ENCODE data around the gene AGAP1. TPM values are rescaled to one million over a fixed set of nuclear protein-coding genes. Genes with fewer than 3 reads are reported as not detected.

Gene AGAP1
- total RNA-seq, 4 donors from 2014 or later, result 7.2 to 19.6 (median 15.2) TPM

DNA sequence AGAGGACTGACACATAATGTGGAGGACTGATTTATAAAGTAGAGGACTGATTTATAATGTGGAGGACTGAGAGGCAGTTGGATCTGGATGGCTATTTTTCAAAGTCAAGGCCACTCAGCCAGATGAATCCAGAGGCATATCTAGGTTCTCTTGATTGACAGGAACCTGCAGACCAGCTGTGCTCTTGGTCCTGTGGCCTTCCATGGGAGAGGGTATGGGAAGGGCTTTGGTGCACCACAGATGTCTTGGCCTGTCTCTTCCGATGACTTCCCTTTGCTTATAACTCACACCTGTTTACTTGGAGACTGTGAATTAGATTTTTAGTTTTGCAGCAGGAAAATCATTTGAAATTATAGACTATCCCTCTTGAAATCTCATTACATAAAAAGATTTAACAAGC lies 32.3 kb downstream of the AGAP1 start:
- Histone ChIP-seq H3K27me3 (no peaks in the 10 kb centered on the region), H3K9me3 (no peaks in the 10 kb centered on the region), H3K36me3 (no peaks in the 10 kb centered on the region), H3K4me3 (no peak overlapping the region), H3K4me1 (peaks cover 0 to 11% (median 2%) of the 10 kb centered on the region in 3 donors), H3K27ac (no peak overlapping the region)
- DNase-seq, result no peak
- no peak for TF ChIP-seq CTCF (IDR thresholded peaks at IDR 0.05)
- 89 to 94% methylated on average over 1 of the region's 1 CpG for WGBS, 2 donors
- intact Hi-C loops (cut with DNase I), result no loop called here

DNA sequence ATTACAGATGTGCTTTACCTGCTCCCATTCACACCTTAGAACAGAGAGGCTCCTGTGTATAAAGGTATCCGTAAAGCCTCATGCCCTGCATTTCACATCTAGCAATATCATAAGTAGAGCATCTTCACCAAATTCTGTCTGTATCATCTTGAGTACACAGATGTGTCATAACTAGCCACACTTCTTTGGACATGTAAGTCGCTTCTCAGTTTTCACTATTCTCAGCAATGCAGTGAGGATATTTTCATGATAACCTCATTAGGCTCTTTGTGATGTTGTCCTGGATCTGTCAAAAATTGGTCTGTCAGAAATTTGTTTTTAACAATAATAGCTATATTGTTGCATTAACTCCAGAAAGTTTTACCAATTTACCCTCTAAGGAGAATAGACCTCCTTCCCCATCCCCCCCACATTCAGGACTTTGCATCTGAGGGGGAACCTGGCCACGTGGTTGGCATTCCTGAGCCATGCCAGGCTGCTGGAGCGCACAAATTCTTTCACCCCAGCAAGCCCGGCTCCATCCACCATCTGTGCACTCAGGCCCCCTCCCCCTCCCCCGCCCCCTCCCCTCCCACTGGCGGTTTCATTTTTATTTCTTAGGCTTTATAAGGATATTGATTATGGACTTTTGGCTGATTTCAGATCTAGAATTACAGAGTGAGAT lies 34.1 kb downstream of the AGAP1 start:
- WGBS, 2 donors, result 71 to 80% methylated on average over 6 of the region's 7 CpGs
- no peak overlapping the region for H3K27ac ChIP-seq
- DNase-seq, result no peak
- H3K27me3 ChIP-seq, result no peaks in the 10 kb centered on the region
- H3K9me3 ChIP-seq, result no peaks in the 10 kb centered on the region
- no peak overlapping the region for H3K4me3 ChIP-seq
- no peak for TF ChIP-seq CTCF (IDR thresholded peaks at IDR 0.05)
- no peak for TF ChIP-seq POLR2A (IDR thresholded peaks at IDR 0.05)
- intact Hi-C loops (cut with DNase I), result no loop called here
- H3K36me3 ChIP-seq, result no peaks in the 10 kb centered on the region
- H3K4me1 ChIP-seq, result peaks cover 0 to 5% (median 0%) of the 10 kb centered on the region in 3 donors

DNA sequence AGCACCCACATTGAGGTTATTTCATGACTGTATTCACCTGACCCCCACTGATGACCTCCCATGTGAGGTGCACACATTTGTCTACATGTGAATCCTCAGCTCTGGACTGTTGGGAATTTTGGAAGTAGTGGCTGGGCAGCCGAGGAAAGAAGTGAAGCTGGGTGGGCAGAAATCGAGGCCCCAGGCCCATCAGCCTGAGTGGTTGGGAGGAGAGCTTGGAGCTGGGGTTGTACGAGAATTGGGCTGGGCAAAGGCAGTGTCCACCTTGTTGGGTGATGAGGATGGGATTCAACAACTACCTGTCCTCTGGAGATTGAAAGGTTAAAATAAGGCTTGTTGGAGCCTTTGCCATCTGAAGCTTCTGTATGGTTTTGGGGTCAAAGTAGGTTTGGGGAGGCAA lies 35.8 kb downstream of the AGAP1 start:
- no peaks in the 10 kb centered on the region for H3K36me3 ChIP-seq
- no peak overlapping the region for H3K4me3 ChIP-seq
- no peak for TF ChIP-seq POLR2A (IDR thresholded peaks at IDR 0.05)
- TF ChIP-seq CTCF (IDR thresholded peaks at IDR 0.05), result no peak
- H3K27me3 ChIP-seq, result no peaks in the 10 kb centered on the region
- peaks cover 0 to 20% (median 3%) of the 10 kb centered on the region in 3 donors for H3K4me1 ChIP-seq
- no peaks in the 10 kb centered on the region for H3K9me3 ChIP-seq
- no peak for DNase-seq
- intact Hi-C loops (cut with DNase I), result no loop called here
- WGBS, 2 donors, result 84 to 100% methylated on average over 2 to 3 of the region's 3 CpGs
- H3K27ac ChIP-seq, result no peak overlapping the region

- Histone ChIP-seq H3K27ac (no peak overlapping the region), H3K4me1 (peaks cover 0 to 31% (median 8%) of the 10 kb centered on the region in 3 donors), H3K9me3 (no peaks in the 10 kb centered on the region), H3K4me3 (no peak overlapping the region), H3K27me3 (no peaks in the 10 kb centered on the region), H3K36me3 (no peaks in the 10 kb centered on the region)
- DNase-seq, result no peak
- 86 to 91% methylated on average over 3 of the region's 5 CpGs for WGBS, 2 donors
- intact Hi-C loops (cut with DNase I), result no loop called here
- TF ChIP-seq POLR2A (IDR thresholded peaks at IDR 0.05), result no peak
These were observed 36.9 kb downstream of the AGAP1 start for GRCh38 chr2:235530735-235531134.

DNA sequence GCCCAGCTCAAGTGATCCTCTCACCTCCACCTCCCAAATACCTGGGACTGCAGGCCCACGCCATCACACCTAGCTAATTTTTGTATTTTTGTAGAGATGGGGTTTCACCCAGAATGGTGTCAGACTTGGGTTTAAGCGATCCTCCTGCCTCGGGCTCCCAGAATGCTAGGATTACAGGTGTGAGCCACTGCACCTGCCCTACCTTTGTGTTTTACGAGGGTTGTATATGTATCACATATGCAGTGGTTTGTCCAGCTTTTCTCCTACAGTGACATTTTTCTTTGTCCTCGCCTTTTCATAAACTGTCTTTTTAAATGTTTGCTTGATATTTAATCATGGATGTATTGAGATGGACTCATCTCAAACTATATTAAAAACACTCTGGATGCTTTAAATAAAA lies 38.5 kb downstream of the AGAP1 start:
- WGBS, 2 donors, result 86 to 88% methylated on average over 5 of the region's 5 CpGs
- intact Hi-C loops (cut with DNase I), result no loop called here

More for the DNA sequence above, 38.5 kb downstream of the AGAP1 start:
- H3K4me3 ChIP-seq, result no peak overlapping the region
- H3K4me1 ChIP-seq, result peaks cover 0 to 35% (median 8%) of the 10 kb centered on the region in 3 donors
- H3K27ac ChIP-seq, result no peak overlapping the region
- no peaks in the 10 kb centered on the region for H3K36me3 ChIP-seq
- no peaks in the 10 kb centered on the region for H3K27me3 ChIP-seq
- TF ChIP-seq CTCF (IDR thresholded peaks at IDR 0.05), result no peak
- no peak for TF ChIP-seq POLR2A (IDR thresholded peaks at IDR 0.05)
- no peaks in the 10 kb centered on the region for H3K9me3 ChIP-seq
- DNase-seq, result no peak
